M059J (cell line): ENCODE measurements around the gene KRTAP10-7. TPM values are rescaled to one million over a fixed set of nuclear protein-coding genes. Genes with fewer than 3 reads are reported as not detected.
"Not testable (repeated sequence)": the region's sequence is repeated elsewhere in the genome, so short reads cannot be mapped to it uniquely, and the experiment has no call there.

Experiments used
- DNase-seq: peaks from one replicate; pipeline ENCODE4 v3.0.0-alpha.2; 2012; ENCODE audit warnings: low read depth
- total RNA-seq: library from RNA; depleted of rRNA; stranded (reverse); fragments of >200 nt; shearing (Covaris generic); gene quantifications from 2 replicates; pipeline ENCODE4 v1.2.3, GENCODE V29; 2014

KRTAP10-7 gene
- total RNA-seq, 1 experiment from 2014 or later = not detected

- DNase-seq = not testable (repeated sequence)
Measured at GRCh38 chr21:44590897-44591800, 9.2 kb upstream of the KRTAP10-7 start.

DNA sequence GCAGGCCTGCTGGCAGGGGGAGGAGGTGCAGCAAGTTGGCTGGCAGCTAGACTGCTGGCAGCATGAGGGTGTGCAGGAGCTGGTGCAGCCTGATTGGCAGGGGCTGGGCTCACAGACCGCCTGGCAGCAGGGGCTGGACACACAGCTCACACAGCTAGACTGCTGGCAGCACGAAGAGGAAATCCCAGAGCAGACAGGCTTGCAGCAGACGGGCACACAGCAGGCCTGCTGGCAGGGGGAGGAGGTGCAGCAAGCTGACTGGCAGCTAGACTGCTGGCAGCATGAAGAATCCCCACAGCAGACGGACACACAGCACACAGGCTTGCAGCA is 8.6 kb upstream of the KRTAP10-7 start:
- DNase-seq = not testable (repeated sequence)

DNA sequence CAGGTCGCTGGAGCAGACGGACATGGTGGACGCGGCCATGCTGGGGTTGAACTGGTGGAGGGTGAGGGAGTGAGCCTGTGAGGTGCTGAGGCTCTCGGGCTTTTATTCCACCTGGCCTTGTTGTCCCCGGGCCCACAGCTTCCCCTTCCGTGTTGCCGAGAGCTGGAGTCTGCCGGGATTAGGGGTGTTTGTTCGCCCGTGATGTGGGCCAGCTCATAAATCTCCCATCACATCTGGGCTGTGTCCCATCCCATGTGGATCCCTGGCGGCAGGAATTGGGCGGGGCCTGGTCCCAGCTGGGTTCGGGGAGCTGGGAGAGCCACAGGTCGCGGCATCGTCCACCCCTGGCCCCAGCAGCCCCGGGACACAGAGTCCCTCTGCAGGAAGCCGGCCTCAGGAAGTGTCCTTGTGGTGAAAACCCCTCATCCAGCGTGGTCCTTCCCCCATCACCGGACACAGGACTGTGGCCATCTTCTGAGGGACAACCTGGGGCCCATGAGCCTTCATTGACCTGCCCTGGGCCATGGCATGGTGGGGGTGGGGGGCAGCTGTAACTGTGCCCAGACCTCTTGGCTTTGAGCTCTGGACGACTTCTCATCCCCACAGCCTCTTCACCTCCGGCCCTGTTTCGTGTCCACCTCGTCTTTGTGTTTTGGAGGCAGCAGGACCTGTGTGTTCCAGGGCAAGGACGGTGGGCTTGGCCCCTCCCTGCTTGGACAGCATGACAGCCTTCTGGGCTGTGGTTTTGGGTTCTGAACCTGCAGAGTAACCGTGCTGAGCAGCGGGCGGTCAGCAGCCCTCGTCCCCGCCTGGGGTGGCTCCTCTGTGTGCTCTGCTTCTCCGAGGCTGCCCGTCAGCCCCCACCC is 7.7 kb upstream of the KRTAP10-7 start, which contains the start of gene KRTAP10-6:
TSS of gene KRTAP10-6 (minus strand) at position 60 of the 866 bp plus-strand sequence. CDS start at position 39, 21 bp downstream.
- no peak for DNase-seq

GRCh38 chr21:44593598-44594405 is 6.6 kb upstream of the KRTAP10-7 start:
- DNase-seq = no peak

GRCh38 chr21:44594406-44594916 is 5.9 kb upstream of the KRTAP10-7 start:
- no peak for DNase-seq

DNA sequence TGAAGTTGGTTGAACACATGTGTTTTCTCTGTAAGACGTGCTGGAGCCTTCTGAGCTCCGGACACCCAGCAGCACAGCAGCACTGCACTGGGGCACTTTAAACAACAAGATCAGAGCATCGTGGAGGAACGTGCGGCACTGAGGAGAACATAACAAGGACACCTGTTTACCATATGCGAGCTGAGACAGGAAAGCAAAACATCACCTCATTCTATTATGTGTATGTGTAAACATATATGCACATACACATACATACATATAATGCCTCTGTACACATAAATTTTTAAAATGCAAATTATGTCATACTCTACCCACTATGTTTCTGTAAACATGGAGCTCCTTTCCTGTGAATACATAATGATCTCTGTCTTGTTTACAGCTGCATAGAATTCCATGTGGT is 4.9 kb upstream of the KRTAP10-7 start:
- no peak for DNase-seq

DNA sequence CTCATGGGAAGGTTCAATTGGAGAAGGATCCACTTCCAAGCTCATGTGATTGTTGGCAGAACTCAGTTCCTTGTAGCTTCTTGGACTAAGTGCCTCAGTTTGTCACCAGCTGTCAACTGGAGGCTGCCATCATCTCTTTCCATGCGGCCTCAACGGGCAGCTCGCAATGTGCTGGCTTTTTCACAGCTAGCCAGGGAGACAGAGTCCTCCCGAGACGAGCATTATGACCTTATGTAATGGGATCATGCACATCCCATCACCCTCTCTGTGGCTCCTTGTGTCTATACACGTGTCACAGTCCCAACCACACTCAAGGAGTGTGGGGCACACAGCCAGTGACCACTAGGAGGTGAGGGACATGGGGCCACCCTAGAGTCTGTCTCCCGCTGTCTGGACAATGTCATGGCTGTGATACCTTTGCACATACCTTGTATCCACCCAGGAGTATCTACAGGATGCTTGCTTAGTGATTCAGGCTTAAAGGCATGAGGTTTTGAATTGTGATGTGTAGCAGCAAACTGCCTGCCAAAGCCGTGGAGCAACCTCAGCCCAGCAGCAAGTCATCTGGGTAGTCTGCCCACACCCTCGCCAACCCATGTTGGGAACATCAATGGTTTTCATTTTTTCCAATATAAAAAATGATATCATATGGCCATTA is 4.2 kb upstream of the KRTAP10-7 start:
- DNase-seq = peak; percentile 12

DNA sequence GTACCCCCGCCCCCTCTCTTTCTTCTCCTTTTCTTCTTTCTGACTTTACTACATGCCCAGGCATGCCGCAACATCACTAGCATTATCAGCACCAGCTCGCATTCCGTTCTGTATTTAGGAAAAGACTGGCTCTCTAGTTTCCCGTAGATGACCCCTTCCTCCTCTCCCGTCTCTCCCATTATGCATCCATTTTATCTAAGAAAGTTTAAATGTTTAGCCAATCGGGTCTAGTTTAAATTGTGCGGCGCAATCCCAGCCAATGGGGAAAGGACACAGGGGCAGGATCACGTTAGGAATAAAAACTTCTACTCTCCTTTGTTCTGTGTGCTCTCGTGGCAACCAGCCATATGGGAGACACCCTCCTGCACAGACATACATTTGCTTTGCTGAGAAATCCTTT is 2.3 kb upstream of the KRTAP10-7 start:
- DNase-seq = no peak

- DNase-seq = no peak
Measured at GRCh38 chr21:44599264-44600029, 950 bp upstream of the KRTAP10-7 start.

GRCh38 chr21:44601091-44601490 is 694 bp downstream of the KRTAP10-7 start:
- not testable (repeated sequence) for DNase-seq

- no peak for DNase-seq
Measured at GRCh38 chr21:44601596-44602462, 1.4 kb downstream of the KRTAP10-7 start.

- no peak for DNase-seq
Measured at GRCh38 chr21:44602463-44602850, 2.1 kb downstream of the KRTAP10-7 start.

- no peak for DNase-seq
Measured at GRCh38 chr21:44603109-44603875, 2.9 kb downstream of the KRTAP10-7 start.

- no peak for DNase-seq
Measured at GRCh38 chr21:44603911-44604310, 3.5 kb downstream of the KRTAP10-7 start.

DNA sequence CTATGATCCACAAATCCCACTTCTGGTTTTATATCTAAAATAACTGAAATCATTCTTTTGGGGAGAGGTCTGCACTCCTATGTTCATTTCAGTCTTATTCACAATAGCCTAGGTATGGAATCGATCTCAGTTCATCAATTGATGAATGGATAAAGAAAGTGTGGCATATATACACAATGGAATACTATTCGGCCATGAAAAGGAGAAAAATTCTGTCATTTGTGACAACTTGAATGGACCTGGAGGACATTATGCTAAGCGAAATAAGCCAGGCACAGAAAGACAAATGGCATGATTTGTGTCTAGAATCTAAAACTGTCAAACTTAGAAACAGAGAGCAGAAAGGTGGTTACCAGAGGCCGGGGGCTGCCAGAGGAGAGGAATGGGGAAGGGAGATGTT is 6.1 kb downstream of the KRTAP10-7 start:
- DNase-seq = no peak

DNA sequence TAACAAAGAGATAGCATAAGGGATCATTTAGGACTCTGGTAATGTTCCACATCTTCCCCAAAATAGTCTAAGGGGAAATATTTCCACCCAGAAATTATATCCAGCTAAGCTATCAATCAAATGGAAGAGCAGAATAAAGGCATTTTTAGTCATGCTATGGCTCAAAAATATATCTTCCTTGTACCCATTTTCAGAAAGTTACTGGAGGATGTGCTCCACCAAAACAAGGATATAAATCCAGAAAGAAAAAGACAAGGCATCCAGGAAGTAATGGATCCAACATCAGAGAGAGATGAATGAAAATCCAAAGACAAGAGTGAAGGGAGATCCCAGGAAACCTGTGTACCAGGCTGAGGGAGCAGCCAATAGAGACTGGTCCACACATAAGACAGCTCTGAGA is 8.8 kb downstream of the KRTAP10-7 start:
- no peak for DNase-seq

- DNase-seq = not testable (repeated sequence)
Measured at GRCh38 chr21:44610157-44610843, 9.9 kb downstream of the KRTAP10-7 start.

GRCh38 chr21:44611551-44611950 is 11.2 kb downstream of the KRTAP10-7 start:
- DNase-seq = no peak
